H1 (cell line): ENCODE measurements around the gene SLC22A9. TPM values are rescaled to one million over a fixed set of nuclear protein-coding genes. Genes with fewer than 3 reads are reported as not detected.

Experiments
- ATF3 ChIP-seq: IDR thresholded peaks from 2 replicates; pipeline ENCODE4 v1.6.1; 2011; ENCODE audit warnings: low read depth, mild to moderate bottlenecking, low read length; ENCODE audit not compliant: insufficient read depth
- CBX8 ChIP-seq: fragments of 300-800, 300-1000 bp; sonication (generic); IDR thresholded peaks from 2 replicates; pipeline ENCODE4 v1.7.1; 2016; ENCODE audit warnings: low read depth, low read length, borderline replicate concordance
- EGR1 ChIP-seq: IDR thresholded peaks from 2 replicates; pipeline ENCODE4 v1.6.1; 2011; ENCODE audit warnings: low read depth, low read length, borderline replicate concordance
- FOSL1 ChIP-seq: IDR thresholded peaks from 2 replicates; pipeline ENCODE4 v1.6.1; 2011; ENCODE audit warnings: mild to moderate bottlenecking, low read depth, low read length, moderate library complexity; ENCODE audit not compliant: insufficient read depth
- HDAC2 ChIP-seq, 2 experiments: fragments of 300-600 bp in 1 of 2; sonication (generic) in 1 of 2; IDR thresholded peaks; 2 replicates each; pipeline ENCODE4 v1.6.1; 2011 to 2012; ENCODE audit warnings: low read depth in 2 of 2, low read length in 2 of 2, mild to moderate bottlenecking in 2 of 2, moderate library complexity in 2 of 2, borderline replicate concordance in 1 of 2, inconsistent platforms in 1 of 2
- KDM1A ChIP-seq: fragments of 200-600, 300-600 bp; sonication (generic); IDR thresholded peaks from 2 replicates; pipeline ENCODE4 v1.7.1; 2016; ENCODE audit warnings: mild to moderate bottlenecking, low read length, borderline replicate concordance
- SP4 ChIP-seq: IDR thresholded peaks from 2 replicates; pipeline ENCODE4 v1.6.1; 2012; ENCODE audit warnings: low read length, inconsistent platforms
- USF2 ChIP-seq: IDR thresholded peaks from 2 replicates; pipeline ENCODE4 v1.6.1; 2011; ENCODE audit warnings: low read length, improper control_type of control experiment
- polyA plus RNA-seq, 7 experiments: library from polyadenylated mRNA; depleted of rRNA in 3 of 7; stranded (reverse) in 5 of 7; unstranded in 2 of 7; fragments of >200 nt in 5 of 7; fragments of 200-250 nt in 2 of 7; gene quantifications; 1 replicate in 5 of 7; 2 replicates in 1 of 7; 4 replicates in 1 of 7; pipeline versions ENCODE4 v1.2.1 to v1.2.3, GENCODE V29; 2011 to 2013; ENCODE audit warnings: missing spikeins in 2 of 7, mixed read lengths in 2 of 7
- total RNA-seq: library from RNA; stranded (reverse); fragmentation: NEBNext Ultra II Directional; extraction: Animal tissue kit (Norgen Biotek cat#: 25700); gene quantifications from 2 replicates; pipeline ENCODE4 v1.2.1, GENCODE V29; 2021

SLC22A9 gene
- total and polyA plus RNA-seq, 2 of the 8 experiments (the other 6 are each of a cell fraction or from before 2014, with no cell fraction given) = not detected

- no peak for TF ChIP-seq ATF3
- no peak for TF ChIP-seq KDM1A
- TF ChIP-seq USF2 = no peak
- no peak for TF ChIP-seq FOSL1
- no peak for TF ChIP-seq HDAC2 (IDR thresholded peaks at IDR 0.05; ENCODE audit: borderline replicate concordance in 1 of 2, low read depth in 2 of 2, low read length in 2 of 2)
- no peak for TF ChIP-seq EGR1
- no peak for TF ChIP-seq CBX8
- no peak for TF ChIP-seq SP4
Measured at GRCh38 chr11:63375434-63375833, 5.8 kb downstream of the SLC22A9 start (continued).
